Retinal pigment epithelial cell (primary cell): Measurements from ENCODE around the gene PHLDB1.

ENCODE experiments used
- DNase-seq: peaks from one replicate; pipeline ENCODE4 v3.0.0-alpha.2; 2010; ENCODE audit warnings: low read depth
- H3K4me3 ChIP-seq: 2 replicates; pipeline ENCODE4 v1.5.1; 2011; ENCODE audit warnings: mild to moderate bottlenecking, low read length, control low read depth, moderate library complexity
- CTCF ChIP-seq: conservative IDR thresholded peaks from 2 replicates; pipeline ENCODE4 v1.5.1; 2011; ENCODE audit warnings: low read depth, low read length, control low read depth, inconsistent platforms

Gene PHLDB1

GRCh38 chr11:118699506-118700220, 92.2 kb downstream of the PHLDB1 start:
- no peak for DNase-seq
- H3K4me3 ChIP-seq, result no peak overlapping the region
- no peak for TF ChIP-seq CTCF

GRCh38 chr11:118703563-118704106, 96.2 kb downstream of the PHLDB1 start:
- no peak overlapping the region for H3K4me3 ChIP-seq
- TF ChIP-seq CTCF, result no peak
- no peak for DNase-seq

- no peak for DNase-seq
- H3K4me3 ChIP-seq, result no peak overlapping the region
- TF ChIP-seq CTCF, result no peak
Observed at GRCh38 chr11:118705111-118705741, 97.8 kb downstream of the PHLDB1 start.

- H3K4me3 ChIP-seq, result no peak overlapping the region
- no peak for DNase-seq
- TF ChIP-seq CTCF, result no peak
Observed at GRCh38 chr11:118705791-118706545, 98.6 kb downstream of the PHLDB1 start.

- no peak for DNase-seq
Observed at GRCh38 chr11:118706546-118706825, 99.1 kb downstream of the PHLDB1 start.

More at GRCh38 chr11:118706546-118706825, 99.1 kb downstream of the PHLDB1 start:
- H3K4me3 ChIP-seq, result no peak overlapping the region
- TF ChIP-seq CTCF, result no peak
